ENCODE measurements around the gene TET1.
"Not testable (repeated sequence)": the region's sequence is repeated elsewhere in the genome, so short reads cannot be mapped to it uniquely, and the experiment has no call there.

TET1 gene
- 11.9 to 20.0 (median 16.8) reads per million in 3 donors for total RNA-seq

GRCh38 chr10:68560186-68560942 is at the start of gene TET1:
TET1 (plus strand) TSS chr10:68560337; CDS start chr10:68572339, 12,002 bp downstream.
- Histone ChIP-seq H3K27ac (ENCODE audit: insufficient read depth, low read length, poor library complexity, severe bottlenecking) (no peak within 1 kb of the TSS), H3K4me3 (ENCODE audit: insufficient read depth, low read depth, low read length, poor library complexity, severe bottlenecking) (peak within 1 kb of the TSS; percentile 64), H3K27me3 (replicated peaks; ENCODE audit: control insufficient read depth, insufficient read depth, low read length, poor library complexity, severe bottlenecking) (peaks cover 30% of the 10 kb centered on the region), H3K9me3 (ENCODE audit: control insufficient read depth, low read length) (no peaks in the 10 kb centered on the region), H3K4me1 (ENCODE audit: control insufficient read depth, insufficient read depth, low read length, poor library complexity, severe bottlenecking) (peaks cover 25% of the 10 kb centered on the region), H3K36me3 (ENCODE audit: control insufficient read depth, insufficient read depth, low read length) (no peaks in the 10 kb centered on the region)
- no peak for DNase-seq

DNA sequence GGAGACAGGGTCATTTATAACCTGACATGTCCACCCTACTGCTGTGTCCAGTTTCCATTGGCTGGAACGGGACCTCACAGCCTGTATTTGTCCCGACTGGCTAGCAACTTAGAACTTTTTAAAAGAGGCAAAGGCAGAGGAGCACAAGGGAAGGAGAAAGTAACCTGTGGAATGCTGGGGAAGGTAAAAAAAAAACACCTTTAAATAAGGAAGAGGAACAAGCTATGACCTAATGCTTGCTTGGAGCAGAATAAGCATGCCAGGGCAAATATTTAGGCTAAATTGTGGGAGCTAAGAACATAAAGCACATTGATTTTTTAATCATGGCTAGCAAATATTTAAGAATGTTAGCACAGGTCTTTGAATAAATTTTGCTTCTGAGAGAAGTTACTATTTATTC is 43.9 kb upstream of the TET1 start:
- DNase-seq; H3K27me3 ChIP-seq (replicated peaks; ENCODE audit: control insufficient read depth, insufficient read depth, low read length, poor library complexity, severe bottlenecking); H3K36me3 ChIP-seq (ENCODE audit: control insufficient read depth, insufficient read depth, low read length); H3K4me3 ChIP-seq (ENCODE audit: insufficient read depth, low read depth, low read length, poor library complexity, severe bottlenecking); H3K9me3 ChIP-seq (ENCODE audit: control insufficient read depth, low read length); H3K4me1 ChIP-seq (ENCODE audit: control insufficient read depth, insufficient read depth, low read length, poor library complexity, severe bottlenecking); H3K27ac ChIP-seq (ENCODE audit: insufficient read depth, low read length, poor library complexity, severe bottlenecking): not testable (repeated sequence)

GRCh38 chr10:68516766-68517165 is 43.4 kb upstream of the TET1 start:
- Histone ChIP-seq H3K4me1 (ENCODE audit: control insufficient read depth, insufficient read depth, low read length, poor library complexity, severe bottlenecking) (no peaks in the 10 kb centered on the region), H3K27ac (ENCODE audit: insufficient read depth, low read length, poor library complexity, severe bottlenecking) (no peak overlapping the region), H3K36me3 (ENCODE audit: control insufficient read depth, insufficient read depth, low read length) (peaks cover 5% of the 10 kb centered on the region), H3K4me3 (ENCODE audit: insufficient read depth, low read depth, low read length, poor library complexity, severe bottlenecking) (no peak overlapping the region), H3K9me3 (ENCODE audit: control insufficient read depth, low read length) (no peaks in the 10 kb centered on the region), H3K27me3 (replicated peaks; ENCODE audit: control insufficient read depth, insufficient read depth, low read length, poor library complexity, severe bottlenecking) (no peaks in the 10 kb centered on the region)
- no peak for DNase-seq

DNA sequence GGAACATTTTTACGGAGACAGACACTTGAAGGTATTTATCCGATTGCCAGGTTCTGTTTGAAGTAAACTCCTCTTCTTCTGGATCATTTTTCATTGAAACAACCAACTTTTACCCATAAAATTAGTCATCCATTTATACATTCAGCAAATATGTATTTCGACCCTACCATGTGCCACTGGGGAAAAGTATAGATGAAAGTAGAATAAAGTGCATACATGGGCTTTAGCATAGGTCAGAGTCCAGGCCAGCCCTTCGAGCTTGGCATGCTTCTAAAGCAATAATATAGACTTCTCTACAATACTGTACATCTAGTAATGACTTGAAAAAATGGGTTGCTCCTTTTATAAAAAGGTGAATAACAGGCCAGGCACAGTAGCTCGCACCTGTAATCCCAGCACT is 42.9 kb upstream of the TET1 start:
- no peak overlapping the region for H3K4me3 ChIP-seq (ENCODE audit: insufficient read depth, low read depth, low read length, poor library complexity, severe bottlenecking)
- H3K27ac ChIP-seq (ENCODE audit: insufficient read depth, low read length, poor library complexity, severe bottlenecking): no peak overlapping the region
- no peak for DNase-seq
- peaks cover 5% of the 10 kb centered on the region for H3K36me3 ChIP-seq (ENCODE audit: control insufficient read depth, insufficient read depth, low read length)
- no peaks in the 10 kb centered on the region for H3K27me3 ChIP-seq (replicated peaks; ENCODE audit: control insufficient read depth, insufficient read depth, low read length, poor library complexity, severe bottlenecking)
- no peaks in the 10 kb centered on the region for H3K4me1 ChIP-seq (ENCODE audit: control insufficient read depth, insufficient read depth, low read length, poor library complexity, severe bottlenecking)
- no peaks in the 10 kb centered on the region for H3K9me3 ChIP-seq (ENCODE audit: control insufficient read depth, low read length)

- not testable (repeated sequence) for H3K4me3 ChIP-seq (ENCODE audit: insufficient read depth, low read depth, low read length, poor library complexity, severe bottlenecking); H3K4me1 ChIP-seq (ENCODE audit: control insufficient read depth, insufficient read depth, low read length, poor library complexity, severe bottlenecking); DNase-seq; H3K27me3 ChIP-seq (replicated peaks; ENCODE audit: control insufficient read depth, insufficient read depth, low read length, poor library complexity, severe bottlenecking); H3K9me3 ChIP-seq (ENCODE audit: control insufficient read depth, low read length); H3K27ac ChIP-seq (ENCODE audit: insufficient read depth, low read length, poor library complexity, severe bottlenecking); H3K36me3 ChIP-seq (ENCODE audit: control insufficient read depth, insufficient read depth, low read length)
These were observed 41.5 kb upstream of the TET1 start for GRCh38 chr10:68518609-68519008.

DNA sequence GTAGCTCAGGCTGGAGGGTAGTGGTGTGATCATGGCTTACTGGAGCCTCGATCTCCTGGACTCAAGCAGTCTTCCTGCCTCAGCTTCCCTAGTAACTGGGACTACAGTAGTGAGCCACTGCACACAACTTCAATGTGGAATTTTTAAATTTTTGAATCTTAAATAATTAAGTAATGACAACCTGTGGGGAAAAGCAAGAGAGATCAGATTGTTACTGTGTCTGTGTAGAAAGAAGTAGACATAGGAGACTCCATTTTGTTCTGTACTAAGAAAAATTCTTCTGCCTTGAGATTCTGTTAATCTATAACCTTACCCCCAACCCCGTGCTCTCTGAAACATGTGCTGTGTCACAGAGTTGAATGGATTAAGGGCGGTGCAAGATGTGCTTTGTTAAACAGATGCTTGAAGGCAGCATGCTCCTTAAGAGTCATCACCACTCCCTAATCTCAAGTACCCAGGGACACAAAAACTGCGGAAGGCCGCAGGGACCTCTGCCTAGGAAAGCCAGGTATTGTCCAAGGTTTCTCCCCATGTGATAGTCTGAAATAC is 34.6 kb upstream of the TET1 start:
- H3K27me3 ChIP-seq (replicated peaks; ENCODE audit: control insufficient read depth, insufficient read depth, low read length, poor library complexity, severe bottlenecking); DNase-seq; H3K27ac ChIP-seq (ENCODE audit: insufficient read depth, low read length, poor library complexity, severe bottlenecking); H3K36me3 ChIP-seq (ENCODE audit: control insufficient read depth, insufficient read depth, low read length); H3K4me1 ChIP-seq (ENCODE audit: control insufficient read depth, insufficient read depth, low read length, poor library complexity, severe bottlenecking); H3K9me3 ChIP-seq (ENCODE audit: control insufficient read depth, low read length); H3K4me3 ChIP-seq (ENCODE audit: insufficient read depth, low read depth, low read length, poor library complexity, severe bottlenecking): not testable (repeated sequence)

DNA sequence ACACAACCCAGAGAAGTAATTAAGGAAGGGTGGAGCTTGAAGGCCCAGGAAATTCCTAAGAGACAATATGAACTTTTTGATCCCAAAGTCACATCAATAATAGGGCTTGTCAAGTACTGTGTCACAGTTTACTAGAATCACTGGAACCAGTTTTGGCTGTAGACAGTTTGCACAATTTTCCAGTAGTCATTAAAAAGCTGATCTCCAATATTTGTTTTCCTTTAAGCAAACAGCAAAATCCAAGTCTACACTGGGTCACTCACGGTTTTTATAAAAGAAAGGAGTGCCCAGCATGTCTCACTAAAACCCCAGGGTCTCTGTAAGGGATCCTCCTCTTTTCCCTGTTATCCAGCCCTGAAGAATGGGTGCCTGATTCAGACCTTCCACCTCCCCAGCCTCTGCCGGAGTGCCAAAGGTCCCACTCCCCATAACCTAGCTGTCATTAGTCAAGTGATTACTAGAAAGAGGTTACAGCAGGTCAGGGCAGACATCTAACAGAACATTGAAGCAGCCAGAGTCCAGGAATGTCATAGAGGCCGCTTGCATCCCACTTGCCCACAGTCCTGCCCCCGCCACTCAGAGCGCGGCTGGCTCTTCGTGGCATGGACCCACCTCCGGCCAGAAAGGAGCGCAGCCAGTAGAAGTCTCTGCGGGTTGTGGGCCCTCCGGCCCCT is 33.4 kb upstream of the TET1 start:
- Histone ChIP-seq H3K27ac (ENCODE audit: insufficient read depth, low read length, poor library complexity, severe bottlenecking) (peak overlapping the region; percentile 88), H3K36me3 (ENCODE audit: control insufficient read depth, insufficient read depth, low read length) (no peaks in the 10 kb centered on the region), H3K4me3 (ENCODE audit: insufficient read depth, low read depth, low read length, poor library complexity, severe bottlenecking) (peak overlapping the region; percentile 84), H3K27me3 (replicated peaks; ENCODE audit: control insufficient read depth, insufficient read depth, low read length, poor library complexity, severe bottlenecking) (no peaks in the 10 kb centered on the region), H3K4me1 (ENCODE audit: control insufficient read depth, insufficient read depth, low read length, poor library complexity, severe bottlenecking) (no peaks in the 10 kb centered on the region), H3K9me3 (ENCODE audit: control insufficient read depth, low read length) (no peaks in the 10 kb centered on the region)
- DNase-seq: no peak

DNA sequence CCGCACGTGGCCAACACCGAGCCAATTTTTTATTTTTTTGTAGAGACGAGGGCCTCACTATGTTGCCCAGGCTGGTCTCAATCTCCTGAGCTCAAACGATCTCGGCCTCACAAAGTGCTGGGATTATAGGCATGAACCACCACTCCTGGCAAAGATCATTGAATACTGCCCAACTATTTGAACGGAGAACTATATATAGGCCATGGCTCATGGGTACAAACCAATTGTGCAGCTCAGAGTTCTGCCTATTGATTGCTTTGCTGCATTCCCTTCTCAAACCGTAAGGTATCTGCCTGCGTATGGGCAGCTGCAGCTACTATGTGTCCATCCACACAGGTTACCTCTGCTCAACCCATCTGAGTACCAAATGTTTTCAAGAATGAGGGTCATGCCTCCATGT is 23.2 kb upstream of the TET1 start:
- Histone ChIP-seq H3K4me1 (ENCODE audit: control insufficient read depth, insufficient read depth, low read length, poor library complexity, severe bottlenecking) (no peaks in the 10 kb centered on the region), H3K27me3 (replicated peaks; ENCODE audit: control insufficient read depth, insufficient read depth, low read length, poor library complexity, severe bottlenecking) (no peaks in the 10 kb centered on the region)
- DNase-seq: no peak

GRCh38 chr10:68537796-68538195 is 22.3 kb upstream of the TET1 start:
- Histone ChIP-seq H3K27me3 (replicated peaks; ENCODE audit: control insufficient read depth, insufficient read depth, low read length, poor library complexity, severe bottlenecking) (no peaks in the 10 kb centered on the region), H3K27ac (ENCODE audit: insufficient read depth, low read length, poor library complexity, severe bottlenecking) (no peak overlapping the region), H3K4me3 (ENCODE audit: insufficient read depth, low read depth, low read length, poor library complexity, severe bottlenecking) (no peak overlapping the region), H3K4me1 (ENCODE audit: control insufficient read depth, insufficient read depth, low read length, poor library complexity, severe bottlenecking) (no peaks in the 10 kb centered on the region), H3K36me3 (ENCODE audit: control insufficient read depth, insufficient read depth, low read length) (no peaks in the 10 kb centered on the region), H3K9me3 (ENCODE audit: control insufficient read depth, low read length) (no peaks in the 10 kb centered on the region)
- DNase-seq: no peak

More for the DNA sequence above, 23.2 kb upstream of the TET1 start:
- Histone ChIP-seq H3K4me3 (ENCODE audit: insufficient read depth, low read depth, low read length, poor library complexity, severe bottlenecking) (no peak overlapping the region), H3K9me3 (ENCODE audit: control insufficient read depth, low read length) (no peaks in the 10 kb centered on the region), H3K27ac (ENCODE audit: insufficient read depth, low read length, poor library complexity, severe bottlenecking) (no peak overlapping the region), H3K36me3 (ENCODE audit: control insufficient read depth, insufficient read depth, low read length) (no peaks in the 10 kb centered on the region)
